Breast epithelium (tissue), 3 donors: Measurements from ENCODE around the gene METTL13.
A peak's percentile ranks its signal among the peaks of the same experiment; 100 is the strongest.

ENCODE experiments used
- CTCF ChIP-seq, 3 donors: fragments of 450-650 bp; IDR thresholded peaks; one replicate each; pipeline ENCODE4 v1.5.1; 2016 to 2017; ENCODE audit warnings: antibody characterized with exemption in 3 of 3, mild to moderate bottlenecking in 3 of 3, moderate library complexity in 3 of 3
- POLR2A ChIP-seq: fragments of 450-650 bp; IDR thresholded peaks from one replicate; pipeline ENCODE4 v1.6.1; 2016; ENCODE audit warnings: antibody characterized with exemption, mild to moderate bottlenecking, moderate library complexity
- POLR2AphosphoS5 ChIP-seq, 3 donors: sonication (generic); formaldehyde crosslinking; IDR thresholded peaks; one replicate each; pipeline ENCODE4 v1.6.1; 2017; ENCODE audit warnings: antibody characterized with exemption in 3 of 3

GRCh38 chr1:171781176-171781875 lies at the start of gene METTL13:
- TF ChIP-seq CTCF (IDR thresholded peaks at IDR 0.05), result no peak
- TF ChIP-seq POLR2A, result peak; percentile 82
- peak; percentile 78 to 93 (median 80) for TF ChIP-seq POLR2AphosphoS5 (IDR thresholded peaks at IDR 0.05)
